OCI-LY1 (cell line): ENCODE data around the gene FAM162B.

Source experiments
- H2AFZ ChIP-seq: fragments of 200-600 bp; sonication (generic), shearing (Covaris generic); 2 replicates; pipeline ENCODE4 v1.6.0; 2014; ENCODE audit warnings: antibody characterized with exemption, mild to moderate bottlenecking, low read length
- H3F3A ChIP-seq: fragments of 200-600 bp; sonication (generic), shearing (Covaris generic); 2 replicates; pipeline ENCODE4 v1.6.0; 2014; ENCODE audit warnings: mild to moderate bottlenecking, antibody characterized with exemption, low read length, moderate library complexity; ENCODE audit not compliant: insufficient read depth
- H3K27ac ChIP-seq: fragments of 200-600 bp; sonication (generic); 2 replicates; pipeline ENCODE4 v1.5.1; 2014; ENCODE audit warnings: low read length, mixed run types, mild to moderate bottlenecking, low read depth; ENCODE audit not compliant: poor library complexity, severe bottlenecking
- H3K27me3 ChIP-seq: fragments of 200-600 bp; sonication (generic); 2 replicates; pipeline ENCODE4 v1.6.0; 2014; ENCODE audit warnings: antibody characterized with exemption, mild to moderate bottlenecking, low read length, moderate library complexity; ENCODE audit not compliant: insufficient read depth
- H3K36me3 ChIP-seq: fragments of 200-600 bp; sonication (generic); 2 replicates; pipeline ENCODE4 v1.6.1; 2014; ENCODE audit warnings: mild to moderate bottlenecking, antibody characterized with exemption, low read length, moderate library complexity, mixed read lengths; ENCODE audit not compliant: insufficient read depth
- H3K4me1 ChIP-seq: fragments of 200-600 bp; sonication (generic); 2 replicates; pipeline ENCODE4 v1.5.1; 2014; ENCODE audit warnings: mild to moderate bottlenecking, low read length, moderate library complexity; ENCODE audit not compliant: insufficient read depth, severe bottlenecking
- H3K4me2 ChIP-seq: fragments of 200-600 bp; sonication (generic), shearing (Covaris generic); 2 replicates; pipeline ENCODE4 v1.6.1; 2014; ENCODE audit warnings: low read length
- H3K4me3 ChIP-seq: fragments of 200-600 bp; sonication (generic); 2 replicates; pipeline ENCODE4 v1.5.1; 2014; ENCODE audit warnings: low read length, low read depth, mild to moderate bottlenecking, mixed read lengths; ENCODE audit not compliant: poor library complexity, severe bottlenecking
- H3K79me2 ChIP-seq: fragments of 200-600 bp; shearing (Covaris generic); 2 replicates; pipeline ENCODE4 v1.6.1; 2016; ENCODE audit warnings: mixed run types, low read length, mixed read lengths; ENCODE audit not compliant: insufficient read depth
- H3K9ac ChIP-seq: fragments of 200-600 bp; sonication (generic), shearing (Covaris generic); 2 replicates; pipeline ENCODE4 v1.6.1; 2014; ENCODE audit warnings: mild to moderate bottlenecking, low read length, mixed read lengths
- H3K9me2 ChIP-seq: fragments of 200-600 bp; sonication (generic), shearing (Covaris generic); 2 replicates; pipeline ENCODE4 v1.6.1; 2014; ENCODE audit warnings: low read depth, mild to moderate bottlenecking, low read length, mixed read lengths
- H3K9me3 ChIP-seq: fragments of 200-600 bp; shearing (Covaris generic); 2 replicates; pipeline ENCODE4 v1.6.1; 2014; ENCODE audit warnings: low read length, mixed read lengths
- H4K20me1 ChIP-seq: fragments of 200-600 bp; sonication (generic), shearing (Covaris generic); 2 replicates; pipeline ENCODE4 v1.6.0; 2016; ENCODE audit warnings: mild to moderate bottlenecking, low read length; ENCODE audit not compliant: insufficient read depth
- EZH2 ChIP-seq: fragments of 200-600 bp; sonication (generic), shearing (Covaris generic); IDR thresholded peaks from 2 replicates; pipeline ENCODE4 v1.8.0; 2017; ENCODE audit warnings: borderline replicate concordance, mixed run types, mild to moderate bottlenecking, antibody characterized with exemption, low read length, moderate library complexity, mixed read lengths
- TF ChIP-seq, protein P1 (sequence below): fragments of 200-600 bp; sonication (generic), shearing (Covaris generic); IDR thresholded peaks from 2 replicates; pipeline ENCODE4 v1.5.1; 2017; ENCODE audit warnings: mild to moderate bottlenecking, antibody characterized with exemption, low read length, moderate library complexity, mixed read lengths

FAM162B gene

DNA sequence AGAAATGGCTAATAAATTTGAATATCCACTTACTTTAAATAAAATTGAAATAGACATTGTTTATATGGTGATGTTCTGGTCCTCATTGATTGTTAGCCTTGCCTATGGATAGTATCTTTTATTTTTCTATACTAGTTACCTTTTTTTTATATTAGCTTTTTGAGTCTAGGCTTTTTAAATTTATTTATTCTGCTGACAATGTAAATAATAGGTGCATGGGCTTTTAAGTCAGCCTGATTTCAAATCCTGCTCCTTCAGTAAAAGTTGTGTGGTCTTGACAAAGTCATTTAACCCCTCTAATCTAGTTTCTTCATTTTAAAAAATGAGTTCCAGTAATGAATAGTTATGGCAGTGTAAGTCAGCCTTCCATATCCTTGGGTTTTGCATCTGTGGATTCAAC lies 38.6 kb downstream of the FAM162B start:
- TF ChIP-seq, protein P1, sequence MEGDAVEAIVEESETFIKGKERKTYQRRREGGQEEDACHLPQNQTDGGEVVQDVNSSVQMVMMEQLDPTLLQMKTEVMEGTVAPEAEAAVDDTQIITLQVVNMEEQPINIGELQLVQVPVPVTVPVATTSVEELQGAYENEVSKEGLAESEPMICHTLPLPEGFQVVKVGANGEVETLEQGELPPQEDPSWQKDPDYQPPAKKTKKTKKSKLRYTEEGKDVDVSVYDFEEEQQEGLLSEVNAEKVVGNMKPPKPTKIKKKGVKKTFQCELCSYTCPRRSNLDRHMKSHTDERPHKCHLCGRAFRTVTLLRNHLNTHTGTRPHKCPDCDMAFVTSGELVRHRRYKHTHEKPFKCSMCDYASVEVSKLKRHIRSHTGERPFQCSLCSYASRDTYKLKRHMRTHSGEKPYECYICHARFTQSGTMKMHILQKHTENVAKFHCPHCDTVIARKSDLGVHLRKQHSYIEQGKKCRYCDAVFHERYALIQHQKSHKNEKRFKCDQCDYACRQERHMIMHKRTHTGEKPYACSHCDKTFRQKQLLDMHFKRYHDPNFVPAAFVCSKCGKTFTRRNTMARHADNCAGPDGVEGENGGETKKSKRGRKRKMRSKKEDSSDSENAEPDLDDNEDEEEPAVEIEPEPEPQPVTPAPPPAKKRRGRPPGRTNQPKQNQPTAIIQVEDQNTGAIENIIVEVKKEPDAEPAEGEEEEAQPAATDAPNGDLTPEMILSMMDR: no peak
- no peak for TF ChIP-seq EZH2

DNA sequence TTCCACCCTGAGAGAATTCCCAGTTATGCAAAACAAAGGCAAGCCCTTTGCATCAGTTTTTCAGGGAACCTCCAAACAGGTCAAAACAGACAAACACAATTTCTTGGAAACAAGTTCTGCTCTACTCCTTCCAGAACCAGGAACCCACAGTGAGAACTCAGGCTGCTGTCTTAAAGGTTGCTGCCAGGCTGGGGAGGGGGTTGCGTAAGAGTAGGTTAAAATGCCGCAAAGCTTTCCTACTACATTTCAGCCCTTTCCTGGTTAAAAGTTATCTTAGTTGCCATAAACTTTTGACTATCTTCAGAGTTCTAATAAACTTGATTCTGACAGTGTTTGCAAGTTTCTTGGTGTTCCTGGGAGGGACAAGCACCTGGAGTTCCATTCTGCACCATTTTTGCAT lies 50.8 kb downstream of the FAM162B start:
- Histone ChIP-seq H3K9ac (no peak overlapping the region), H4K20me1 (no peaks in the 10 kb centered on the region), H2AFZ (no peak overlapping the region), H3K79me2 (no peaks in the 10 kb centered on the region), H3K4me3 (no peak overlapping the region), H3K27ac (no peak overlapping the region), H3K36me3 (peaks cover 63% of the 10 kb centered on the region), H3K4me2 (no peak overlapping the region), H3K9me3 (peaks cover 8% of the 10 kb centered on the region), H3K9me2 (no peaks in the 10 kb centered on the region), H3K4me1 (no peaks in the 10 kb centered on the region), H3F3A (no peaks in the 10 kb centered on the region), H3K27me3 (no peaks in the 10 kb centered on the region)
- TF ChIP-seq EZH2: no peak
- TF ChIP-seq, protein P1: no peak

More for the DNA sequence above, 38.6 kb downstream of the FAM162B start:
- no peaks in the 10 kb centered on the region for H4K20me1 ChIP-seq
- no peak overlapping the region for H3K4me3 ChIP-seq
- H3K9me3 ChIP-seq: no peaks in the 10 kb centered on the region
- H3F3A ChIP-seq: no peaks in the 10 kb centered on the region
- no peaks in the 10 kb centered on the region for H3K79me2 ChIP-seq
- no peak overlapping the region for H3K4me2 ChIP-seq
- H2AFZ ChIP-seq: no peak overlapping the region
- peaks cover 56% of the 10 kb centered on the region for H3K36me3 ChIP-seq
- H3K27me3 ChIP-seq: no peaks in the 10 kb centered on the region
- H3K27ac ChIP-seq: no peak overlapping the region
- no peaks in the 10 kb centered on the region for H3K4me1 ChIP-seq
- no peaks in the 10 kb centered on the region for H3K9me2 ChIP-seq
- no peak overlapping the region for H3K9ac ChIP-seq

DNA sequence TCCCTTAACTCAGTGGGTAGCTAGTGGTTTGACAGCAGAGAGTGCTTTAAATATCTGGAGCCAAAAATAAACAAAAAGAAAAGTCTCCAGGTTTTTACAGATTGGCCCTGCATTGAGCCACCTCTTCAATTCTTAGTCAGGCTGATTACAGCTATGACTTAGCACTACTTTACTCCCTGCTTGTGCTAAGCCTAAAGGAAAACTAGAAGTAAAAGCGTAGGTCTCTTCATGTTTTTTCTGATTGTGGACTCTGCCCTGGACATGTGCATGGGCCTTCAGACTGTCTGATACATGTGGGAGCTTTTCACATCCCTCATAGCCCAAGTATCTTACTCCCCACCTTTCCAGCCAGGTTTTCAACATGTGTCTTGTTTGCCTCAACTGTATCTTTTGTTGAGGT lies 51.2 kb downstream of the FAM162B start:
- Histone ChIP-seq H3K4me1 (no peaks in the 10 kb centered on the region), H3K9me3 (peaks cover 8% of the 10 kb centered on the region), H3K27me3 (no peaks in the 10 kb centered on the region), H3K36me3 (peaks cover 63% of the 10 kb centered on the region), H3K4me2 (no peak overlapping the region), H3K79me2 (no peaks in the 10 kb centered on the region), H2AFZ (no peak overlapping the region), H3K27ac (no peak overlapping the region), H3K9me2 (no peaks in the 10 kb centered on the region), H3F3A (no peaks in the 10 kb centered on the region), H4K20me1 (no peaks in the 10 kb centered on the region), H3K4me3 (no peak overlapping the region), H3K9ac (no peak overlapping the region)
- TF ChIP-seq, protein P1: no peak
- no peak for TF ChIP-seq EZH2
